Measurements from ENCODE around the gene DCDC2C.

DNA sequence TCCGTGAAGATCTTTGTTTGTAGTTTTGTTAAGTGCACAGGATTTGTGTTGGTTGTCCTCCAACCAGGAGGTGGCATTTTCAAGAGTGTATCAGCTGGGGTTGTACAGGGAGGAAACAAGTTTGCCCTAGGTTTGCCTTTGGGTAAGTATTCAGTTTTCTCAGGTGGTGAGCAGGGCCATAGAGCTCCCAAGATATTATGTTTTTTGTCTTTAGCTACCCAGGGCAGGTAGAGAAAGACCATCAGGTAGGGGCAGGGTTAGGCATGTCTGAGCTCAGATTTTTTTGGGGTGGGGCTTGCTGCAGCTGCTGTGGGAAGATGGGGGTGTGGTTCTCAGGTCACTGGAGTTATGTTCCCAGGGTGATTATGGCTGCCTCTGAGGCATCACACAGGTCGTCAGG, 191.6 kb downstream of the DCDC2C start:
- TF ChIP-seq, protein P1, sequence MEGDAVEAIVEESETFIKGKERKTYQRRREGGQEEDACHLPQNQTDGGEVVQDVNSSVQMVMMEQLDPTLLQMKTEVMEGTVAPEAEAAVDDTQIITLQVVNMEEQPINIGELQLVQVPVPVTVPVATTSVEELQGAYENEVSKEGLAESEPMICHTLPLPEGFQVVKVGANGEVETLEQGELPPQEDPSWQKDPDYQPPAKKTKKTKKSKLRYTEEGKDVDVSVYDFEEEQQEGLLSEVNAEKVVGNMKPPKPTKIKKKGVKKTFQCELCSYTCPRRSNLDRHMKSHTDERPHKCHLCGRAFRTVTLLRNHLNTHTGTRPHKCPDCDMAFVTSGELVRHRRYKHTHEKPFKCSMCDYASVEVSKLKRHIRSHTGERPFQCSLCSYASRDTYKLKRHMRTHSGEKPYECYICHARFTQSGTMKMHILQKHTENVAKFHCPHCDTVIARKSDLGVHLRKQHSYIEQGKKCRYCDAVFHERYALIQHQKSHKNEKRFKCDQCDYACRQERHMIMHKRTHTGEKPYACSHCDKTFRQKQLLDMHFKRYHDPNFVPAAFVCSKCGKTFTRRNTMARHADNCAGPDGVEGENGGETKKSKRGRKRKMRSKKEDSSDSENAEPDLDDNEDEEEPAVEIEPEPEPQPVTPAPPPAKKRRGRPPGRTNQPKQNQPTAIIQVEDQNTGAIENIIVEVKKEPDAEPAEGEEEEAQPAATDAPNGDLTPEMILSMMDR (IDR thresholded peaks at IDR 0.05) = no peak
- TF ChIP-seq POLR2A (IDR thresholded peaks at IDR 0.05) (no peak), POLR2AphosphoS5 (IDR thresholded peaks at IDR 0.05) (no peak)
